RCC 7860 (cell line): Measurements from ENCODE around the gene KHDRBS1.
"Not testable (repeated sequence)": the region's sequence is repeated elsewhere in the genome, so short reads cannot be mapped to it uniquely, and the experiment has no call there.

Experiments used
- DNase-seq: peaks from one replicate; pipeline ENCODE4 v3.0.0-alpha.2; 2015; ENCODE audit warnings: low spot score
- FAIRE-seq: peaks from 2 replicates; lab custom pipeline; 2012; peaks lifted over from hg19 to GRCh38; lab: Jason Lieb, UNC

The KHDRBS1 gene

GRCh38 chr1:32010246-32010645 is 3.4 kb upstream of the KHDRBS1 start:
- no peak for FAIRE-seq

GRCh38 chr1:32012709-32013385 is 821 bp upstream of the KHDRBS1 start:
- FAIRE-seq (no peak), DNase-seq (no peak)

More at GRCh38 chr1:32010246-32010645, 3.4 kb upstream of the KHDRBS1 start:
- no peak for DNase-seq

GRCh38 chr1:32014199-32014947 is 705 bp downstream of the KHDRBS1 start:
- FAIRE-seq = no peak
- no peak for DNase-seq

GRCh38 chr1:32014948-32015273 is 1.2 kb downstream of the KHDRBS1 start:
- DNase-seq (no peak), FAIRE-seq (no peak)

GRCh38 chr1:32020339-32020738 is 6.7 kb downstream of the KHDRBS1 start:
- DNase-seq (no peak), FAIRE-seq (no peak)

GRCh38 chr1:32021574-32022018 is 7.9 kb downstream of the KHDRBS1 start:
- DNase-seq, FAIRE-seq: not testable (repeated sequence)

- no peak for FAIRE-seq
- DNase-seq = no peak
These were observed 9.7 kb downstream of the KHDRBS1 start for GRCh38 chr1:32023351-32023750.

- DNase-seq = no peak
- no peak for FAIRE-seq
These were observed 11.8 kb downstream of the KHDRBS1 start for GRCh38 chr1:32025515-32025914.

GRCh38 chr1:32028746-32029145 is 15.1 kb downstream of the KHDRBS1 start:
- DNase-seq (peak; percentile 37), FAIRE-seq (no peak)

GRCh38 chr1:32031578-32032274 is 18.1 kb downstream of the KHDRBS1 start:
- DNase-seq (no peak), FAIRE-seq (no peak)

GRCh38 chr1:32032275-32032615 is 18.6 kb downstream of the KHDRBS1 start:
- DNase-seq = no peak
- no peak for FAIRE-seq

GRCh38 chr1:32035119-32035518 is 21.5 kb downstream of the KHDRBS1 start:
- no peak for DNase-seq
- FAIRE-seq = no peak

- DNase-seq = no peak
- no peak for FAIRE-seq
These were observed 27.0 kb downstream of the KHDRBS1 start for GRCh38 chr1:32040711-32041110.

GRCh38 chr1:32042330-32042729 is 28.7 kb downstream of the KHDRBS1 start:
- FAIRE-seq (no peak), DNase-seq (no peak)

- no peak for DNase-seq
- FAIRE-seq = no peak
These were observed 30.6 kb downstream of the KHDRBS1 start for GRCh38 chr1:32044234-32044633.

GRCh38 chr1:32045772-32046171 is 32.1 kb downstream of the KHDRBS1 start:
- DNase-seq = no peak
- no peak for FAIRE-seq

GRCh38 chr1:32047701-32048100 is 34.0 kb downstream of the KHDRBS1 start:
- no peak for DNase-seq
- no peak for FAIRE-seq

- no peak for DNase-seq
- FAIRE-seq = no peak
These were observed 34.8 kb downstream of the KHDRBS1 start for GRCh38 chr1:32048440-32048839.

- FAIRE-seq = no peak
These were observed 38.0 kb downstream of the KHDRBS1 start for GRCh38 chr1:32051706-32052105.

GRCh38 chr1:32052887-32053286 is 39.2 kb downstream of the KHDRBS1 start:
- FAIRE-seq = peak; percentile 50
- DNase-seq = no peak

More at GRCh38 chr1:32051706-32052105, 38.0 kb downstream of the KHDRBS1 start:
- no peak for DNase-seq

GRCh38 chr1:32055416-32055815 is 41.7 kb downstream of the KHDRBS1 start:
- no peak for DNase-seq
- FAIRE-seq = no peak

- FAIRE-seq (no peak), DNase-seq (no peak)
These were observed 42.9 kb downstream of the KHDRBS1 start for GRCh38 chr1:32056598-32056997.
